WTC11 (cell line): Measurements from ENCODE around the gene PCSK5.

Experiments
- CTCF ChIP-seq: fragments of 200-600 bp; IDR thresholded peaks from 2 replicates; pipeline ENCODE4 v1.8.0; 2022; ENCODE audit warnings: antibody characterized with exemption
- FOXJ3 ChIP-seq: sonication (generic); formaldehyde crosslinking; IDR thresholded peaks from 2 replicates; pipeline ENCODE4 v1.9.0; 2021; ENCODE audit warnings: missing genetic modification reagents, mild to moderate bottlenecking, borderline replicate concordance
- HMGA2 ChIP-seq: fragments of 250-450 bp; sonication (Bioruptor Pico); IDR thresholded peaks from 2 replicates; pipeline ENCODE4 v1.4.0; 2021; ENCODE audit warnings: mild to moderate bottlenecking, moderate library complexity
- NR1H2 ChIP-seq: sonication (generic); formaldehyde crosslinking; IDR thresholded peaks from 2 replicates; pipeline ENCODE4 v1.9.0; 2021; ENCODE audit warnings: mild to moderate bottlenecking, moderate library complexity, missing genetic modification reagents
- ZNF512 ChIP-seq: sonication (generic); formaldehyde crosslinking; IDR thresholded peaks from 2 replicates; pipeline ENCODE4 v1.8.1; 2022; ENCODE audit warnings: missing genetic modification reagents, borderline replicate concordance

GRCh38 chr9:75851917-75852316 is 38.6 kb upstream of the PCSK5 start:
- no peak for TF ChIP-seq HMGA2 (CRISPR knock-in tag)
- TF ChIP-seq CTCF, result no peak
- no peak for TF ChIP-seq FOXJ3 (CRISPR knock-in tag)
- no peak for TF ChIP-seq NR1H2 (CRISPR knock-in tag)
- TF ChIP-seq ZNF512 (CRISPR knock-in tag), result no peak
